Measurements from ENCODE around the gene ACTBL2.

The ACTBL2 gene

DNA sequence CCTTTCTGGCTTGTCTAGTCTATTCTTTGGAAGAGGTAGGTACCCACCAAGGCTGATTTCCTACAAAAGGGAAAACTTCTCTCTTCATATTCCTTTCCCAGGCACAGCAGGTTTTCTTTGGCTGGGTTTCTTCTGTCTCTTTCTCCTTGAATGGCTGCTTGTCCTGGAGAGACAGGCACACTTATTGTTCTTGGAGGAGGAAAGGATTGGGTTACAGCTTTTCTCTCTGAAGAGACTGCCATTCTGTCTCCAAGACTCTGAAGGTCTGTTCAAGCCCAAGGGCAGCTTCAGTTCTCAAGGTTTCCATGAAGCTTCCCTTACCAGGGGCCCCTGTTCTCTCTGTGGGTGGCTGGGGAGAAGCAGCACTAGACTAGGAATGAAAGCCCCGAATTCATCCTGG is 33.9 kb downstream of the ACTBL2 start:
- Histone ChIP-seq H3K4me3 (ENCODE audit: low read depth, low read length, poor library complexity, severe bottlenecking) (no peak overlapping the region), H3K9me2 (ENCODE audit: low read depth, low read length) (no peaks in the 10 kb centered on the region), H3K9ac (ENCODE audit: low read length) (no peak overlapping the region), H3K4me1 (ENCODE audit: insufficient read depth, low read length, severe bottlenecking) (no peaks in the 10 kb centered on the region), H3K79me2 (ENCODE audit: insufficient read depth, low read length) (no peaks in the 10 kb centered on the region), H3F3A (ENCODE audit: insufficient read depth, low read length) (no peaks in the 10 kb centered on the region), H2AFZ (ENCODE audit: low read length) (no peak overlapping the region), H3K9me3 (ENCODE audit: low read length) (no peaks in the 10 kb centered on the region), H3K27me3 (ENCODE audit: insufficient read depth, low read length) (no peaks in the 10 kb centered on the region), H3K27ac (ENCODE audit: low read depth, low read length, poor library complexity, severe bottlenecking) (no peak overlapping the region), H4K20me1 (ENCODE audit: insufficient read depth, low read length) (no peaks in the 10 kb centered on the region), H3K4me2 (ENCODE audit: low read length) (no peak overlapping the region), H3K36me3 (ENCODE audit: insufficient read depth, low read length) (no peaks in the 10 kb centered on the region)
- TF ChIP-seq EZH2 (IDR thresholded peaks at IDR 0.05; ENCODE audit: borderline replicate concordance, low read length): no peak
- TF ChIP-seq, protein P1, sequence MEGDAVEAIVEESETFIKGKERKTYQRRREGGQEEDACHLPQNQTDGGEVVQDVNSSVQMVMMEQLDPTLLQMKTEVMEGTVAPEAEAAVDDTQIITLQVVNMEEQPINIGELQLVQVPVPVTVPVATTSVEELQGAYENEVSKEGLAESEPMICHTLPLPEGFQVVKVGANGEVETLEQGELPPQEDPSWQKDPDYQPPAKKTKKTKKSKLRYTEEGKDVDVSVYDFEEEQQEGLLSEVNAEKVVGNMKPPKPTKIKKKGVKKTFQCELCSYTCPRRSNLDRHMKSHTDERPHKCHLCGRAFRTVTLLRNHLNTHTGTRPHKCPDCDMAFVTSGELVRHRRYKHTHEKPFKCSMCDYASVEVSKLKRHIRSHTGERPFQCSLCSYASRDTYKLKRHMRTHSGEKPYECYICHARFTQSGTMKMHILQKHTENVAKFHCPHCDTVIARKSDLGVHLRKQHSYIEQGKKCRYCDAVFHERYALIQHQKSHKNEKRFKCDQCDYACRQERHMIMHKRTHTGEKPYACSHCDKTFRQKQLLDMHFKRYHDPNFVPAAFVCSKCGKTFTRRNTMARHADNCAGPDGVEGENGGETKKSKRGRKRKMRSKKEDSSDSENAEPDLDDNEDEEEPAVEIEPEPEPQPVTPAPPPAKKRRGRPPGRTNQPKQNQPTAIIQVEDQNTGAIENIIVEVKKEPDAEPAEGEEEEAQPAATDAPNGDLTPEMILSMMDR (IDR thresholded peaks at IDR 0.05; ENCODE audit: low read length): no peak

DNA sequence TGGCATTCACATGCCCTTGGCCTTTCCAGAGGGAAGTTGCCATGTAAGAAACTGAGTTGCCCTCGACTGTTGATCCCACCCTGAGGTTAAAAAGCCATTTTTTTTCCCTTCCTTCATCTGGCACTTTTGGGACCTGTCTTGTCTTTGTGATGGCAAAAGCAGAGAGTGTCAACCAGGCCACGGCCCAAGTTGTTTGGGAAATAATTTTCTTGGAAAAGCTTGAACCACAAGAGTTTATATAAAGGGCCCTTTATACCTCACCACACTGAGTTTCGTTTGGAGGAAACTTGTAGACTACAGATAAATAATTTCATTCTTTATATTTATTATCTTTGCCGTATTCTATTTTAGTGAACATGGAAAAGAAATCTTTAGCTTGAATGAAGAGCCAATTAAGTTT is 34.3 kb downstream of the ACTBL2 start:
- no peaks in the 10 kb centered on the region for H3K9me3 ChIP-seq (ENCODE audit: low read length)

DNA sequence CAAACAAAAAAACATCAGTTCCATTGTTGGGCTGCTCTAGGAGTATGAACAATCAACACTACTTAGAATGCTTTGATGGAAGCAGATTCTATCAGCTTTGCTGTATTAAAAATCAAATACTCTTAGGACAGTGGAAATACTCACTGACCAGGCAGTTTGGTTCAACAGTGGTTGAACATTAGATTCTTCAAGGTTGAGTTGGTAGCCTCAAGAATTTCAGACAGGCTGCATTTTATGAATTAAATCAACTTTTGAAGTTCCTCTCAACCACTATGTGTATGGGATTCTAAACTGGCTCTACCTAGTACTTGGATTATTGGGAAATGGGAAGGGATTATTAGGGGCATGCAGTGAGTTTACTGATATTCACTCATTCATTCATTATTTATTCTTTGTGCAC is 35.0 kb downstream of the ACTBL2 start:
- no peak overlapping the region for H2AFZ ChIP-seq (ENCODE audit: low read length)
- no peaks in the 10 kb centered on the region for H3K9me2 ChIP-seq (ENCODE audit: low read depth, low read length)
- H3K9ac ChIP-seq (ENCODE audit: low read length): no peak overlapping the region
- H3F3A ChIP-seq (ENCODE audit: insufficient read depth, low read length): no peaks in the 10 kb centered on the region
- H3K4me1 ChIP-seq (ENCODE audit: insufficient read depth, low read length, severe bottlenecking): no peaks in the 10 kb centered on the region
- TF ChIP-seq EZH2 (IDR thresholded peaks at IDR 0.05; ENCODE audit: borderline replicate concordance, low read length): no peak
- TF ChIP-seq, protein P1 (IDR thresholded peaks at IDR 0.05; ENCODE audit: low read length): no peak
- H3K4me2 ChIP-seq (ENCODE audit: low read length): no peak overlapping the region
- no peaks in the 10 kb centered on the region for H3K9me3 ChIP-seq (ENCODE audit: low read length)
- H3K27me3 ChIP-seq (ENCODE audit: insufficient read depth, low read length): no peaks in the 10 kb centered on the region
- H3K4me3 ChIP-seq (ENCODE audit: low read depth, low read length, poor library complexity, severe bottlenecking): no peak overlapping the region
- H3K79me2 ChIP-seq (ENCODE audit: insufficient read depth, low read length): no peaks in the 10 kb centered on the region
- H3K27ac ChIP-seq (ENCODE audit: low read depth, low read length, poor library complexity, severe bottlenecking): no peak overlapping the region
- H4K20me1 ChIP-seq (ENCODE audit: insufficient read depth, low read length): no peaks in the 10 kb centered on the region
- H3K36me3 ChIP-seq (ENCODE audit: insufficient read depth, low read length): no peaks in the 10 kb centered on the region

More for the DNA sequence above, 34.3 kb downstream of the ACTBL2 start:
- H3F3A ChIP-seq (ENCODE audit: insufficient read depth, low read length): no peaks in the 10 kb centered on the region
- no peaks in the 10 kb centered on the region for H3K4me1 ChIP-seq (ENCODE audit: insufficient read depth, low read length, severe bottlenecking)
- no peaks in the 10 kb centered on the region for H3K79me2 ChIP-seq (ENCODE audit: insufficient read depth, low read length)
- H4K20me1 ChIP-seq (ENCODE audit: insufficient read depth, low read length): no peaks in the 10 kb centered on the region
- no peak overlapping the region for H3K9ac ChIP-seq (ENCODE audit: low read length)
- H3K9me2 ChIP-seq (ENCODE audit: low read depth, low read length): no peaks in the 10 kb centered on the region
- H3K27ac ChIP-seq (ENCODE audit: low read depth, low read length, poor library complexity, severe bottlenecking): no peak overlapping the region
- no peaks in the 10 kb centered on the region for H3K27me3 ChIP-seq (ENCODE audit: insufficient read depth, low read length)
- TF ChIP-seq, protein P1 (IDR thresholded peaks at IDR 0.05; ENCODE audit: low read length): no peak
- no peak for TF ChIP-seq EZH2 (IDR thresholded peaks at IDR 0.05; ENCODE audit: borderline replicate concordance, low read length)
- no peak overlapping the region for H3K4me3 ChIP-seq (ENCODE audit: low read depth, low read length, poor library complexity, severe bottlenecking)
- H3K36me3 ChIP-seq (ENCODE audit: insufficient read depth, low read length): no peaks in the 10 kb centered on the region
- H2AFZ ChIP-seq (ENCODE audit: low read length): no peak overlapping the region
- no peak overlapping the region for H3K4me2 ChIP-seq (ENCODE audit: low read length)
